ENCODE measurements around the gene PARD6B. TPM values are rescaled to one million over a fixed set of nuclear protein-coding genes. Genes with fewer than 3 reads are reported as not detected.

The PARD6B gene
- 22.2 and 26.6 TPM in 2 replicates for total RNA-seq (2016; rRNA removed; fragmentation: Illumina TruSeq; extraction: Trizol)
- 1.9 TPM in 2 replicates for total RNA-seq (2016; cell fraction: cytosol; rRNA removed; fragmentation: Illumina TruSeq; extraction: Trizol; ENCODE audit: low read depth)
- 21.4 and 26.1 TPM in 2 replicates for total RNA-seq (2016; cell fraction: insoluble cytoplasmic fraction; rRNA removed; fragmentation: Illumina TruSeq; extraction: Trizol)
- 10.5 and 11.8 TPM in 2 replicates for total RNA-seq (2016; cell fraction: membrane; rRNA removed; fragmentation: Illumina TruSeq; extraction: Trizol)
- 12.5 and 14.9 TPM in 2 replicates for total RNA-seq (2016; cell fraction: nucleus; rRNA removed; fragmentation: Illumina TruSeq; extraction: Trizol)
- 6.0 and 6.9 TPM in 2 replicates for polyA plus RNA-seq (2011; rRNA removed)
- polyA plus RNA-seq (2011; cell fraction: cytosol; rRNA removed), result 2.8 and 4.1 TPM in 2 replicates
- polyA plus RNA-seq (2011; cell fraction: nucleus; rRNA removed), result 2.6 and 3.1 TPM in 2 replicates
- 4.6 and 4.9 TPM in 2 replicates for polyA plus RNA-seq (2012)
- 0.35 and 0.57 TPM in 2 replicates for polyA plus RNA-seq (2016; cell fraction: cytosol; fragmentation: Illumina TruSeq; extraction: Trizol; ENCODE audit: low read depth)
- polyA plus RNA-seq (2016; cell fraction: insoluble cytoplasmic fraction; fragmentation: Illumina TruSeq; extraction: Trizol; ENCODE audit: low read depth), result 8.8 and 9.1 TPM in 2 replicates
- polyA plus RNA-seq (2016; cell fraction: membrane; fragmentation: Illumina TruSeq; extraction: Trizol; ENCODE audit: low read depth), result 2.6 and 2.7 TPM in 2 replicates
- polyA plus RNA-seq (2016; cell fraction: nucleus; fragmentation: Illumina TruSeq; extraction: Trizol; ENCODE audit: insufficient read depth, low read depth), result 13.0 and 13.3 TPM in 2 replicates
- 3.1 and 8.3 TPM in 2 replicates for polyA minus RNA-seq (2011; rRNA and poly(A)+ RNA removed; ENCODE audit: low replicate concordance)
- 22.0 and 24.4 TPM in 2 replicates for polyA minus RNA-seq (2011; cell fraction: cytosol; rRNA and poly(A)+ RNA removed)
- 10.6 and 14.4 TPM in 2 replicates for polyA minus RNA-seq (2011; cell fraction: nucleus; rRNA and poly(A)+ RNA removed)
- Bru-seq, nascent RNA, result percentile 94 among the genes with signal in this experiment
- percentile 89 among the genes with signal in this experiment for BruChase-seq, experiment 1, labeled RNA remaining after a 6-hour chase
- percentile 96 among the genes with signal in this experiment for BruChase-seq, experiment 2, labeled RNA remaining after a 2-hour chase
- long read RNA-seq, experiment 1, full-length matches to known transcripts, result 3 of 36 reads
- long read RNA-seq, experiment 1, partial matches to known transcripts, result 0 of 36 reads
- long read RNA-seq, experiment 1, other reads (novel, unspliced or antisense), result 33 of 36 reads
- long read RNA-seq, experiment 2, partial matches to known transcripts, result 0 of 10 reads
- long read RNA-seq, experiment 2, other reads (novel, unspliced or antisense), result 10 of 10 reads

GRCh38 chr20:50731055-50731929 is at the start of gene PARD6B:
Gene PARD6B (plus strand): TSS chr20:50731580. CDS start chr20:50731787, 207 bp downstream.
- peak; percentile 87 for FAIRE-seq
- peaks cover 0 to 3% of the 10 kb centered on the region in 2 experiments; a peak in 2 of 5 replicates for H3K36me3 ChIP-seq (replicated peaks in 1 of 2; ENCODE audit: control insufficient read depth in 1 of 2, insufficient read depth in 2 of 2, low read length in 2 of 2)
- intact Hi-C loops (cut with micrococcal nuclease; ENCODE audit: unreplicated experiment) (loop anchor here (1.0 to 2.0 kb wide), 2 partner anchors 14 to 64 kb away; partner anchors contain the start of gene BCAS4), in situ Hi-C loops (cut with HindIII; ENCODE audit: extremely low pct_ligation_motif_present, low pct_unique_long_range_greater_than_20kb) (loop anchor here (25.0 kb wide), 1 partner anchor 94 kb away; no protein-coding TSS in a partner anchor)
- H3K4me2 ChIP-seq (ENCODE audit: low read depth, low read length), result peak within 1 kb of the TSS; percentile 99
- ChIA-PET POLR2A (interaction anchor here (0.6 to 5.1 kb wide), 13 partner anchors 9 to 222 kb away, joined by 3 to 53 read pairs (median 4); partner anchors contain the start of gene PTPN1), CTCF (ENCODE audit: low intra/inter-chr PET ratio, low total read pairs) (interaction anchor here (1.2 kb wide), 1 partner anchor 13 kb away, joined by 4 read pairs; no protein-coding TSS in a partner anchor)
- no peaks in the 10 kb centered on the region for H3K9me3 ChIP-seq (ENCODE audit: low read length)
- no peaks in the 10 kb centered on the region; a peak in 1 of 5 replicates for H3K27me3 ChIP-seq (ENCODE audit: control insufficient read depth in 1 of 2, insufficient read depth in 2 of 2, low read length in 2 of 2)
- H3K9ac ChIP-seq (ENCODE audit: insufficient read depth, low read depth, low read length), result peak within 1 kb of the TSS; percentile 95
- H4K20me1 ChIP-seq (ENCODE audit: insufficient read depth, low read length), result peaks cover 18% of the 10 kb centered on the region
- H3K4me3 ChIP-seq (replicated peaks in 1 of 3; ENCODE audit: insufficient read depth in 1 of 3, low read depth in 2 of 3, low read length in 3 of 3), result peak within 1 kb of the TSS; percentile 88 to 96 (median 95)
- H3K4me1 ChIP-seq (ENCODE audit: insufficient read depth, low read length), result peaks cover 81% of the 10 kb centered on the region
- peak; percentile 80 for ATAC-seq
- H3K79me2 ChIP-seq (ENCODE audit: insufficient read depth, low read length), result peaks cover 49% of the 10 kb centered on the region
- 1% methylated on average over 80 of the region's 114 CpGs for WGBS (ENCODE audit: low lambda C conversion rate)
- DNase-seq (ENCODE audit: low spot score), result peak; percentile 99
- peak within 1 kb of the TSS; percentile 89 for H3K27ac ChIP-seq (ENCODE audit: extremely low read length, insufficient read depth, low read length)
- no peak within 1 kb of the TSS for H2AFZ ChIP-seq (ENCODE audit: low read length)
- no TSS peak for BruUV-seq (replicated peaks)
- TF ChIP-seq MED8 (CRISPR knock-in tag; IDR thresholded peaks at IDR 0.05; ENCODE audit: insufficient replicate concordance) (peak; percentile 72), RXRB (CRISPR knock-in tag; IDR thresholded peaks at IDR 0.05; ENCODE audit: borderline replicate concordance) (0 out of 2 replicates have a peak, but pooled peaks have one; percentile 5), PPARG (CRISPR knock-in tag; conservative IDR thresholded peaks at IDR 0.05) (0 out of 2 replicates have a peak, but pooled peaks have one; percentile 13), HES4 (CRISPR knock-in tag; IDR thresholded peaks at IDR 0.05; ENCODE audit: borderline replicate concordance) (peak; percentile 99), HNRNPUL1 (IDR thresholded peaks at IDR 0.05; ENCODE audit: low read depth, low read length) (peak; percentile 57; the same call in 1 of the 2 replicates), TARDBP (CRISPR knock-in tag; IDR thresholded peaks at IDR 0.05) (peak; percentile 9; the same call in 1 of the 2 replicates), TGIF2 (CRISPR knock-in tag; IDR thresholded peaks at IDR 0.05) (no peak), PLSCR1 (CRISPR knock-in tag; IDR thresholded peaks at IDR 0.05; ENCODE audit: borderline replicate concordance) (no peak), RCOR2 (CRISPR knock-in tag; IDR thresholded peaks at IDR 0.05) (no peak; the same call in 1 of the 2 replicates), ZNF496 (CRISPR knock-in tag; IDR thresholded peaks at IDR 0.05; ENCODE audit: insufficient replicate concordance) (no peak), NFE2 (CRISPR knock-in tag; IDR thresholded peaks at IDR 0.05) (no peak), PRDM4 (CRISPR knock-in tag; IDR thresholded peaks at IDR 0.05; ENCODE audit: borderline replicate concordance) (no peak), FOXJ3 (CRISPR knock-in tag; IDR thresholded peaks at IDR 0.05; ENCODE audit: borderline replicate concordance) (no peak; the same call in 1 of the 2 replicates)

All from HepG2 (cell line).